Activated T-helper 1 cell treated with anti-CD3 and anti-CD28 coated beads, Interleukin-12 subunit alpha, Interleukin-12 subunit beta, Interleukin-2, Interleukin-4 antibody, amounts not matched to agents 30 ng/mL and 10 ng/mL and 1 ng/mL, durations not matched to agents 14 hours and 24 hours and 36 hours (primary cell): Measurements from ENCODE around the gene RSPH1. TPM values are rescaled to one million over a fixed set of nuclear protein-coding genes. Genes with fewer than 3 reads are reported as not detected.

Experiments
- DNase-seq: peaks from one replicate; pipeline ENCODE4 v3.0.0; 2021; ENCODE audit warnings: low spot score
- H3K27ac Mint-ChIP-seq: one replicate; pipeline ENCODE4 v1.8.0; 2021; ENCODE audit warnings: mild to moderate bottlenecking, mixed read lengths
- H3K27me3 Mint-ChIP-seq: one replicate; pipeline ENCODE4 v1.8.0; 2022; ENCODE audit warnings: mild to moderate bottlenecking, moderate library complexity, mixed read lengths; ENCODE audit not compliant: insufficient read depth
- H3K36me3 Mint-ChIP-seq: one replicate; pipeline ENCODE4 v1.8.0; 2021; ENCODE audit warnings: low read depth, mixed read lengths
- H3K4me1 Mint-ChIP-seq: one replicate; pipeline ENCODE4 v1.8.0; 2021; ENCODE audit warnings: low read depth, mixed read lengths
- H3K4me3 Mint-ChIP-seq: one replicate; pipeline ENCODE4 v1.8.0; 2021; ENCODE audit warnings: mild to moderate bottlenecking, moderate library complexity, mixed read lengths
- H3K9me3 Mint-ChIP-seq: one replicate; pipeline ENCODE4 v1.8.0; 2021; ENCODE audit warnings: mixed read lengths
- intact Hi-C: fragments of 100-400 bp; cut with micrococcal nuclease; formaldehyde crosslinking; loops from one replicate; pipeline ENCODE4 v1.15.1; 2024
- total RNA-seq: library from RNA; stranded (reverse); gene quantifications from 2 replicates; pipeline ENCODE4 v1.2.3, GENCODE V29; 2022

The RSPH1 gene
- total RNA-seq, 1 donor from 2014 or later = not detected

DNA sequence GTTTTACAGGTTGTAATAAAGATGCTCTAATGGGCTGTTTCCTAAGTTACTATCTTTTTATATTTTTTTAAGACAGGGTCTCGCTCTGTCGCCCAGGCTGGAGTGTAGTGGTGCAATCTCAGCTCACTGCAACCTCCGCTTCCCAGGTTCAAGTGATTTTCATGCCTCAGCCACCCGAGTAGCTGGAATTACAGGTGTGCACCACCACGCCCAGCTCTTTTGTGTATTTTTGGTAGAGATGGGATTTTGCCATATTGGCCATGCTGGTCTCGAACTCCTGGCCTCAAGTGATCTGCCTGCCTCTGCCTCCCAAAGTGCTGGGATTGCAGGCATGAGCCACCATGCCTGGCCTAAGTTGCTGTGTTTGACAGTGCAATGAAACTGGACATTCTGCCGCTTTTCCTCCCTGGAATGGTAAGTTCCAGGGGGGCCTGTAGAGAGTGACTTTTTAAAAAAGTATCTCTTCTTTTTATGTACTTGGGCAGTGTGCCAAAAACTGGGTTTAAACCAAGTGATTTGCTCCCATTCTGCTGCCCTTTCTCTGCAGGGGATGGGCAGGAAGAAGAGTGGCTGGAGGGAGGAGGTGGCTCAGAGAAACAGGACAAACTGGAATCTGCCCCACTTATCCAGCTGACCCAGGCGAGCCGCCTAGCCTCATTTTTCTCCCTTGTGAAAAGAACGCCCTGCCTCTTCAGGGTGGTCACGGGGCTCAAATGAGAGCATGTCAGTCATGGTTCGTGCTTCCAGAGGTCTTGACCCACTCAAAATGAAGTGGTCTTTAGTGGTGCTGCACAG is 19.9 kb upstream of the RSPH1 start:
- peaks cover 17% of the 10 kb centered on the region for H3K4me1 Mint-ChIP-seq
- no peak for DNase-seq
- H3K9me3 Mint-ChIP-seq = no peaks in the 10 kb centered on the region
- H3K4me3 Mint-ChIP-seq = peak overlapping the region; percentile 87
- peaks cover 40% of the 10 kb centered on the region for H3K36me3 Mint-ChIP-seq
- intact Hi-C loops = loop anchor here (10.0 kb wide), 1 partner anchor 211 kb away; no protein-coding TSS in a partner anchor
- H3K27ac Mint-ChIP-seq = no peak overlapping the region
- H3K27me3 Mint-ChIP-seq = peaks cover 9% of the 10 kb centered on the region

DNA sequence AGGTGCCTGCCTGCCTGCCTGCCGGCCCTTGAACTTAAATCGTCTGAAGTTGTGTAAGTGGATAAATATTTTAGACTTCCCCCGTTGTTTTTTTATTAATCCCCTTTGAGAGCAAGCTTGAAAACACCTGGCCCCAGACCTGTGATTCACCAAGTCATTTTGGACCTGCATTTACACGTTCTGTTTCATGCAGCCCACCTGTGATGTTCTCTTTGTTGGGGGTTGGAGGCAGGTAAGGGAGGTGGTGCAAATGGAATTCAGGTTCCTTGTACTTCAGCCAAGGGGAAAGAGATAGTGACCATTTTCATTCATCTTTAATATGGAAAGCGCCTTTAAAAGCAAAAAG is 18.8 kb upstream of the RSPH1 start:
- peaks cover 31% of the 10 kb centered on the region for H3K36me3 Mint-ChIP-seq
- no peaks in the 10 kb centered on the region for H3K9me3 Mint-ChIP-seq
- H3K27me3 Mint-ChIP-seq = peaks cover 9% of the 10 kb centered on the region
- intact Hi-C loops = loop anchor here (1.0 to 10.0 kb wide), 3 partner anchors 12 to 210 kb away; no protein-coding TSS in a partner anchor
- peaks cover 17% of the 10 kb centered on the region for H3K4me1 Mint-ChIP-seq
- H3K27ac Mint-ChIP-seq = peak overlapping the region; percentile 68
- no peak for DNase-seq
- H3K4me3 Mint-ChIP-seq = peak overlapping the region; percentile 87

DNA sequence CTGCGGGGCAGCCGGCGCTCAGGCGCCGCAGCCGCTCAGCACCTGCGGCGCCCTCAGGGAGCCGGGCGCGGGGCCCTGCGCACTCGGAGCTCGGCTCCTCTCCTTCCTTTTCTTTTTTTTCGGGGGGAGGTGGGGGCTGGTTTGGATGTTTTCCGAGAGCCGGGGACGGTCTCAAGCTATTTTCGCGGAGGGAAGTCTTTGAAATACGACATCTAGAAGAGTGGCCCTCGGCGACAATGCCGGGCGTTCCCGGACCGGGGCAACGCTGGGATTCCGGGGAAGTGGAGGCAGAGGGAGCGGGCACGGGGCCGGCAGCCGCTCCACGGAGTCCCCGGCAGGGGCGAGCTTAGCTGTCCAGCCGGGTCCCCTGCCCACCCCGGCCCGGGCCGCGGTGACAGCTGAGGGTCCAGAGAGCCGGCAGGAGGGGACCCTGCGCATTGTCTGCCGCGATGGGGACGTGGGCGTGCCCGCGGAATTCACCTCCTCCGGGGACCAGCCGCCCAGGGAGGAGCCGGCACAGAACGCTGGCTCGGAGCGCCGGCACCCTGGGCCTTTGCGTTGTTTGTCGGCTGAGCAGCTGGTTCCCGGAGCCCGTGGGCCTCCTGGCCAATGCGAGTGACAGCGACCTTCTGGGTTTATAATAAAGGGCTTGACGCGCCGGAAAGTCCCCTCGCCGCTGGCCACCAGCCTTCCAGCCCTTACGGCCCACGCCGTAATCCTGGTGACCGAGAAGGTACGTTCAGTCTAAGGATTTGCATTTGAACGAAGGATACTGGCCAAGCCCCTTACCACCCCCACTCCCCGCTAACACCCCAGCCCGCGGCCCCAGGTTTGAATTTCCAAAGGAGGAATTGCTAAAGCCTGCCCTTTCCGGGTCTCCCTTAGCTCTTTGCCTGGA is 18.2 kb upstream of the RSPH1 start:
- H3K27ac Mint-ChIP-seq = peak overlapping the region; percentile 68

DNA sequence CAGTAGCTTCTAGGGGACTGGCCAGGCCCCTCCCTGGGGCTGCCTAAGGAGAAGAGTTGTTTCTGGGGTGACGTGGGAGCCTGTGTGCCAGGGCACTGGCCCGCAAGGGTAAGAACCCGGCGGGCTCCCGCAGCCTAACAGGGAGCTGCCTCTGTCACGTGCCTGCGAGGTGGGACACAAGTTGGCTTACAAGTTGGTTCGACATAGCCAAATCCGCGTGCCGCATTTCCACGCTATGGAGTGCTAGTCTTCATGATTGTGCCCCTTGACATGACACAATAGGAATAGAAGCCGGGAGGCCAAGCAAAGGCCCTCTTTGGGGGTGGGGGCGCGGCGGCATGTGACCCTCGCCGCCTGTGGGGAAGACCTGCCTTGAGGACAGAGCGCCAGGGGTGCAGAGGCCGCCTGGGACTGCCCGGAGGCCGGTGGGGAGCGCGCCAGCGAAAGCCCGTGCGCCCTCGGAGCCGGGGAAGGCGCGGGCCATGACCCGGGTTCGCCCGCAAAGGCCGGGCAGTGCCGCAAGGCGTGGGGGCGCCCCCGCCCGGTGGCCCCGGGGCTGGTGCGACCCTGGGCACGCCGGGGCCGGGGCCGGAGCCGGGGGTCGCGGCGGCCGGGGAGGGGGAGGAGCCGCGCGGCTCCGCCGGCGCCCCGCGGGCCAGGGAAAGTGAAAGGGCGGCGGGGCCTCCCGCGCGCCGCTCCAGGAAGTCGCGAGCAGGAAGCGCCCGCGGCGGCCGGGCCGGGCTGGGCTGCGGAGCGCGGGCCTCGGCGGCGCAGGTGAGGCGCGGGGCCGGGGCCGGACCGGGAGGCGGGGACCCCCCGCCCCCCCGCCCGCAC is 17.3 kb upstream of the RSPH1 start, which contains the start of gene SLC37A1:
Gene SLC37A1 (plus strand): TSS at position 702 of the 834 bp plus-strand sequence. CDS start 4,603 bp downstream, outside the sequence.
- intact Hi-C loops = loop anchor here (1.0 to 10.0 kb wide), 3 partner anchors 17 to 209 kb away; partner anchors contain the start of gene RSPH1
- H3K36me3 Mint-ChIP-seq = peaks cover 23% of the 10 kb centered on the region

More for the DNA sequence above, 18.2 kb upstream of the RSPH1 start:
- intact Hi-C loops = loop anchor here (1.0 to 10.0 kb wide), 4 partner anchors 13 to 209 kb away; partner anchors contain the start of gene RSPH1
- DNase-seq = peak; percentile 55
- Mint-ChIP-seq H3K4me1 (peaks cover 17% of the 10 kb centered on the region), H3K36me3 (peaks cover 30% of the 10 kb centered on the region), H3K27me3 (peaks cover 9% of the 10 kb centered on the region), H3K4me3 (peak overlapping the region; percentile 87), H3K9me3 (no peaks in the 10 kb centered on the region)

DNA sequence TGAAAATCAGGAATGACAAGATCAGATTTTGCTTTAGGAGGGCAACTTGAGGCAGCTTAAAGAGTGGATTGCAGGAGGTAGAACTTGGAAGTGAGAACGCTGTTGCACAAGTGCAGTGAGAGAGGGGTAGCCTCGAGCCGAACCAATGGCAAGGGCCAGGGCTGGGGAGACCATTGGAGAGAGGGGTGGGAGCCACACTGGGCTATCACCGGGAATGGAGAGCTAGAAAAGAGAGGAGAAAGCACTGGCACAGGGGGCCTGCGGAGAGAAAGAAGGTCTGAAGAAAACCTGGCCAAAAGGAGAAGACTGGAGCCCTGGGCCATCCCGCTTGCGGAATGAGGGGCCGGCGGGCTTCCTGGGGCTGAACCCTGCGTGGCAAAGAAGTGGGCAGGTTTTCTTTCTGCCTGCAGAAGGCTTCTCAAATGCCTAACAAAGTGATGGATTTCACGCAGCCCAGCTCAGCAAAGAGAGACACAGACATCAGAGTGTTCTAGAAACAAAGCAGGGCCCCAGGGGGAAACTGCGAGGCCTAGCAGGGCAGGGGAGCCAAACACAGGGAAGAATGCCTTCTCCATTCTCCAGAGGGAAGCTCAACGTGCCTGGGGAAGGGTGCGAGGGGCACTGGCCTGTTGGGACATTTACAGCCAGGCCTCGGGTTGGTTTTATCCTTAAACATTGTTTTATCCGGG is 16.5 kb upstream of the RSPH1 start:
- Mint-ChIP-seq H3K4me3 (peak overlapping the region; percentile 83), H3K4me1 (peaks cover 17% of the 10 kb centered on the region), H3K9me3 (no peaks in the 10 kb centered on the region), H3K27ac (peak overlapping the region; percentile 13), H3K36me3 (peaks cover 18% of the 10 kb centered on the region), H3K27me3 (peaks cover 9% of the 10 kb centered on the region)
- no peak for DNase-seq
- intact Hi-C loops = loop anchor here (1.0 to 10.0 kb wide), 3 partner anchors 16 to 208 kb away; partner anchors contain the start of gene RSPH1

More for the DNA sequence above, 17.3 kb upstream of the RSPH1 start, which contains the start of gene SLC37A1:
- DNase-seq = peak; percentile 47
- Mint-ChIP-seq H3K4me1 (peaks cover 17% of the 10 kb centered on the region), H3K27ac (peak within 1 kb of the TSS; percentile 68), H3K4me3 (peak within 1 kb of the TSS; percentile 87), H3K9me3 (no peaks in the 10 kb centered on the region), H3K27me3 (peaks cover 9% of the 10 kb centered on the region)

DNA sequence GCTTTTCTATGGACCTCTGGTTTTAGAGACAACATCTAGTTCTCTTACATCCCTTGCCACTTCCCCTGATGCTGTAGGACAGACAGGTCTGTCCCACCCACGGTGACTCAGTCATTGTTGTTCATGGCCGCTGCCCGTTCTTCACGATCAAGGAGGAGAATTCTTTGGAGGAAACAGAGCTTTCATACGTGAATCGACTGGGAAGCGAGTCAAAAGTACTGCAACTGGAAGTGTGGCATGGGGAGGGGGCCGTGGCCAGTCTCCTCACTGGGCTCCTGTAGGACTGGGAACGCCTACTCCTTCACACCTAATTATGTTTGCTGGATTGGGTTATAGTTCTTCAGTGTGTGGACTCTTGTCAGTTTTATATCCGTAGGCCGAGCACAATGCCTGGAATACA is 13.2 kb upstream of the RSPH1 start:
- Mint-ChIP-seq H3K4me1 (no peaks in the 10 kb centered on the region), H3K4me3 (no peak overlapping the region), H3K9me3 (no peaks in the 10 kb centered on the region), H3K36me3 (no peaks in the 10 kb centered on the region), H3K27me3 (peaks cover 19% of the 10 kb centered on the region), H3K27ac (no peak overlapping the region)
- intact Hi-C loops = no loop called here
- no peak for DNase-seq

DNA sequence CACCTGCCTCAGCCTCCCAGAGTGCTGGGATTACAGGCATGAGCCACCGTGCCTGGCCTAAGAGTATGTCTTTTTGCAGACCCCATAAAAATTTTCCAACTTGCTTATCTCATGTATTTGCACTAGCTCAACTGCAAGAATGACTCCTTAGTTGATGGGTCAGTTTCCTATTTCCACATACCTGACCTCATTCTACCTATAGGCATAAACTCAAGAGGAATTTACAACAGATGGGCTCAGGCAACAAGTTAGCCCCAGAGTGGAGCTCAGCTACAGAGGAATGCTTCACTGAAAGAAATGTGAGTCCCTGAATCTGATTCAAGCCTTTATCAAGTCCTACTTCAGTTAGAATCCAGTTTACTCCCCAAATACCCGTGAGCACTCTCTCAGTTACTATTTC is 12.3 kb upstream of the RSPH1 start:
- intact Hi-C loops = no loop called here
- Mint-ChIP-seq H3K36me3 (no peaks in the 10 kb centered on the region), H3K27me3 (peaks cover 19% of the 10 kb centered on the region), H3K4me3 (no peak overlapping the region), H3K4me1 (no peaks in the 10 kb centered on the region), H3K9me3 (no peaks in the 10 kb centered on the region), H3K27ac (no peak overlapping the region)
- no peak for DNase-seq

DNA sequence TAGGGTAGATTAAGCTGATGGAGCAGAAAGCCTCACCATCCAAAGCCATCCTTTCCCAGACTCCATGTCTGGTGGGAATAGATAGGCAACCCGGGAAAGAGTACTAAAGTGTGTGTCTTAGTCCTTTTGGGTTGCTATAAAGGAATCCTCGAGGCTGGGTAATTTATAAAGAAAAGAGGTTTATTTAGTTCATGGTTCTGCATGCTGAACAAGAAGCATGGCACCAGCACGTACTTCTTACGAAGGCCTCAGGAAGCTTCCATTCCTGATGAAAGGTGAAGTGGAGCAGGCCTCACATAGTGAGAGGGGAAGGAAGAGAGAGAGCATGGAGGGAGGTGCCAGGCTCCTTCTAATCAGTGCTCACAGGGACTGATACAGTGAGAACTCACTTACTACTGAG is 11.4 kb upstream of the RSPH1 start:
- peaks cover 15% of the 10 kb centered on the region for H3K27me3 Mint-ChIP-seq
- no peak overlapping the region for H3K4me3 Mint-ChIP-seq
- no peaks in the 10 kb centered on the region for H3K9me3 Mint-ChIP-seq
- H3K36me3 Mint-ChIP-seq = no peaks in the 10 kb centered on the region
- H3K4me1 Mint-ChIP-seq = no peaks in the 10 kb centered on the region
- DNase-seq = no peak
- intact Hi-C loops = no loop called here
- no peak overlapping the region for H3K27ac Mint-ChIP-seq

DNA sequence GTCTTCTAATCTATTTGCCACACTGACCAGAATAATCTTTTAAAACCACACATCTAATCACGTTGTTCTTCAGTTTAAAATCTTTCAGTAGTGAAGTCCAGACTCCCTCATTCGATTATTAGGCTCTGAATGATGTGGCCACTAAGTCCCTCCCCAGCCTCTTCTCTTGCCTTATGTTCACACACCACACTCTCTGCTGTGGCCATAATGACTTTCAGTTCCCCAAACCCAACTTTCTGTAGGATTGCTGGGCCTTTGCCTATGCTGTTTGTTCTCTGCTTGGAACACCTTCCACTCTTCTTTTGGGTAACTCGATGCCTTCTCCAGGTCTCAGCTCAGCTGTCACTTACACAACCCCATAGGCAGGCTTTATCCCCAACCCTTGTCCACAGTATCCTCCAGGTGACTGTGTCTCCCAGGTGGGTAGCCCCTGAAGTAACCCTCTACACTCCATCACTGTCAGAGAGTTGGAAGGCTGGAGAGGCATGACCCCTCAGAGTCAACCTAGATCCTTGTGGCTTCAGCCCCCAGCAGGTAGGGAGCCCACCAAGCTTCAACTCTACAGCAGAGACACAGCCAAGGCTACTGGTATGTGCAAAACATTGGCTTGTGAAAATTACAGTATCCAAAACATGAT is 9.2 kb upstream of the RSPH1 start:
- no peaks in the 10 kb centered on the region for H3K36me3 Mint-ChIP-seq
- no peak for DNase-seq
- intact Hi-C loops = no loop called here

DNA sequence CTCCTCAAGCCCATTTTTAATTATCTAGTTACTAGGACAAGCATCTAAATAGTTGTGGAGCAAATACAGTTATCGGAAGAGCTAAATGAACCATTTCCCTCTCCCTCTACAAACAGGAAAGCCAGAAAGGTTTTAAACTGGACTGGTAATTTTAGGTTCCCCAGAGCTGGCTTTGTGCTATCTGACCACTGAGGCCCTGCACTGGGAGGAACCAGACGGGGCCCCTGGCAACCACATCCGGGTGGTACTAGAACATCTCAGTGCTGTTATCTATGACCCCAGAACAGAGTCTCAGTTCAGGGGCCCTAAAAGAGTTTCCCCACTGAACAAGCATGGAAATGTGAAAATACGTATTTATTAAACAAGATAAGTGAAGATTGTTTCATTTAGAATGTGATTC is 7.7 kb upstream of the RSPH1 start:
- Mint-ChIP-seq H3K4me3 (no peak overlapping the region), H3K27ac (no peak overlapping the region), H3K27me3 (peaks cover 16% of the 10 kb centered on the region), H3K4me1 (no peaks in the 10 kb centered on the region), H3K9me3 (no peaks in the 10 kb centered on the region), H3K36me3 (no peaks in the 10 kb centered on the region)
- intact Hi-C loops = no loop called here
- DNase-seq = no peak

More for the DNA sequence above, 9.2 kb upstream of the RSPH1 start:
- peaks cover 16% of the 10 kb centered on the region for H3K27me3 Mint-ChIP-seq
- H3K4me1 Mint-ChIP-seq = no peaks in the 10 kb centered on the region
- H3K9me3 Mint-ChIP-seq = no peaks in the 10 kb centered on the region
- H3K4me3 Mint-ChIP-seq = no peak overlapping the region
- H3K27ac Mint-ChIP-seq = no peak overlapping the region

DNA sequence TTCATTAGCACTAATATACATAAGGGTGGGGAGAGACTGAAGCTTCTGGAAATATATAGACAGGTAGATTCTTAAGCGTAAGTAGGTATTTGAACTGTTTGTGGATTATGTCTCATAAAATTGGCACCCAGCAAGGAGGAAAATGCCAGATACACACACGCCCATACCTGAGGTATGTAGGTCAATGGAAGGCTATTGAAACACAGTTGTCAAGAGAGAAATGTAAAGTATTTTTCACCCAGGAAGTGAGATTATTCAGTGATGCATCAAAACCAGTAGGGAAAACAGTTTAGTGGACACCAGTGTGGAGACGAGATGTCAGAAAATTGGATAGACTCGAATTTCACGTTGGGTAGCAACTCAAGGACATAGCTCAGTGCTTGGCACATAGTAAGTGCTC is 4.7 kb upstream of the RSPH1 start:
- H3K36me3 Mint-ChIP-seq = no peaks in the 10 kb centered on the region
- H3K27ac Mint-ChIP-seq = no peak overlapping the region
- H3K27me3 Mint-ChIP-seq = peaks cover 17% of the 10 kb centered on the region
- peaks cover 11% of the 10 kb centered on the region for H3K4me1 Mint-ChIP-seq
- no peaks in the 10 kb centered on the region for H3K9me3 Mint-ChIP-seq
- intact Hi-C loops = no loop called here
- DNase-seq = no peak
- no peak overlapping the region for H3K4me3 Mint-ChIP-seq
